ENCODE data around the gene OR13C3.

DNA sequence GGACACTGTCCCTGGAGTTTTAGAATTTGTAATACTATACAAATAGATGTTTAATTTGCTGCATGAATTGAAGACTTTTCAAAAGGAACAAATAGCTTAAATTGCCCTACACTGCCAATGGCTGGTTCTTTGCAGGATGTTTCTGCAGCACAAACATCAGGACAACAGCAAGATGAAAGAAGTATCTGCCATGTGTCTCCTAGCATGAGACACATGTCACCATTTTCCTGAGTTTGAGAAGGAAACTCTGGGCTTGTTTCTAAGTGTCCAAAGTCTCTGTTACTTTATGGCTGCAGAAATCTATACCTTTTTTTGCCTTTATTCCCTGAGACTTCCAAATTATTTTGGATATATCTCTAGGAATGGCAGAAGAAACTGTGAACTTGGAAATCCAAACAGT is 33.2 kb downstream of the OR13C3 start:
- TF ChIP-seq POLR2AphosphoS5 (IDR thresholded peaks at IDR 0.05; ENCODE audit: low read depth): no peak
- TF ChIP-seq, protein P1, sequence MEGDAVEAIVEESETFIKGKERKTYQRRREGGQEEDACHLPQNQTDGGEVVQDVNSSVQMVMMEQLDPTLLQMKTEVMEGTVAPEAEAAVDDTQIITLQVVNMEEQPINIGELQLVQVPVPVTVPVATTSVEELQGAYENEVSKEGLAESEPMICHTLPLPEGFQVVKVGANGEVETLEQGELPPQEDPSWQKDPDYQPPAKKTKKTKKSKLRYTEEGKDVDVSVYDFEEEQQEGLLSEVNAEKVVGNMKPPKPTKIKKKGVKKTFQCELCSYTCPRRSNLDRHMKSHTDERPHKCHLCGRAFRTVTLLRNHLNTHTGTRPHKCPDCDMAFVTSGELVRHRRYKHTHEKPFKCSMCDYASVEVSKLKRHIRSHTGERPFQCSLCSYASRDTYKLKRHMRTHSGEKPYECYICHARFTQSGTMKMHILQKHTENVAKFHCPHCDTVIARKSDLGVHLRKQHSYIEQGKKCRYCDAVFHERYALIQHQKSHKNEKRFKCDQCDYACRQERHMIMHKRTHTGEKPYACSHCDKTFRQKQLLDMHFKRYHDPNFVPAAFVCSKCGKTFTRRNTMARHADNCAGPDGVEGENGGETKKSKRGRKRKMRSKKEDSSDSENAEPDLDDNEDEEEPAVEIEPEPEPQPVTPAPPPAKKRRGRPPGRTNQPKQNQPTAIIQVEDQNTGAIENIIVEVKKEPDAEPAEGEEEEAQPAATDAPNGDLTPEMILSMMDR (IDR thresholded peaks at IDR 0.05; ENCODE audit: insufficient read depth, low read length): no peak
- TF ChIP-seq, protein P2, sequence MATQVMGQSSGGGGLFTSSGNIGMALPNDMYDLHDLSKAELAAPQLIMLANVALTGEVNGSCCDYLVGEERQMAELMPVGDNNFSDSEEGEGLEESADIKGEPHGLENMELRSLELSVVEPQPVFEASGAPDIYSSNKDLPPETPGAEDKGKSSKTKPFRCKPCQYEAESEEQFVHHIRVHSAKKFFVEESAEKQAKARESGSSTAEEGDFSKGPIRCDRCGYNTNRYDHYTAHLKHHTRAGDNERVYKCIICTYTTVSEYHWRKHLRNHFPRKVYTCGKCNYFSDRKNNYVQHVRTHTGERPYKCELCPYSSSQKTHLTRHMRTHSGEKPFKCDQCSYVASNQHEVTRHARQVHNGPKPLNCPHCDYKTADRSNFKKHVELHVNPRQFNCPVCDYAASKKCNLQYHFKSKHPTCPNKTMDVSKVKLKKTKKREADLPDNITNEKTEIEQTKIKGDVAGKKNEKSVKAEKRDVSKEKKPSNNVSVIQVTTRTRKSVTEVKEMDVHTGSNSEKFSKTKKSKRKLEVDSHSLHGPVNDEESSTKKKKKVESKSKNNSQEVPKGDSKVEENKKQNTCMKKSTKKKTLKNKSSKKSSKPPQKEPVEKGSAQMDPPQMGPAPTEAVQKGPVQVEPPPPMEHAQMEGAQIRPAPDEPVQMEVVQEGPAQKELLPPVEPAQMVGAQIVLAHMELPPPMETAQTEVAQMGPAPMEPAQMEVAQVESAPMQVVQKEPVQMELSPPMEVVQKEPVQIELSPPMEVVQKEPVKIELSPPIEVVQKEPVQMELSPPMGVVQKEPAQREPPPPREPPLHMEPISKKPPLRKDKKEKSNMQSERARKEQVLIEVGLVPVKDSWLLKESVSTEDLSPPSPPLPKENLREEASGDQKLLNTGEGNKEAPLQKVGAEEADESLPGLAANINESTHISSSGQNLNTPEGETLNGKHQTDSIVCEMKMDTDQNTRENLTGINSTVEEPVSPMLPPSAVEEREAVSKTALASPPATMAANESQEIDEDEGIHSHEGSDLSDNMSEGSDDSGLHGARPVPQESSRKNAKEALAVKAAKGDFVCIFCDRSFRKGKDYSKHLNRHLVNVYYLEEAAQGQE (IDR thresholded peaks at IDR 0.05; ENCODE audit: insufficient replicate concordance, low read depth): no peak
- TF ChIP-seq GABPA (IDR thresholded peaks at IDR 0.05; ENCODE audit: low read depth): no peak
